Breast epithelium (tissue), 4 donors: Measurements from ENCODE around the gene DDIT4. TPM values are rescaled to one million over a fixed set of nuclear protein-coding genes. Genes with fewer than 3 reads are reported as not detected.
A peak's percentile ranks its signal among the peaks of the same experiment; 100 is the strongest.

ENCODE experiments used
- DNase-seq, 2 donors: peaks; one replicate each; pipeline ENCODE4 v3.0.0-alpha.2; 2019; ENCODE audit warnings: low spot score in 2 of 2
- H3K27ac ChIP-seq, 2 donors: fragments of 200-600 bp; sonication (generic) in 1 of 2; one replicate each; pipeline ENCODE4 v1.5.1; 2016 to 2019; ENCODE audit warnings: mild to moderate bottlenecking in 1 of 2
- H3K27me3 ChIP-seq, 2 donors: fragments of 200-600 bp; sonication (generic) in 1 of 2; one replicate each; pipeline versions ENCODE4 v1.5.1 to v1.6.0; 2017 to 2019; ENCODE audit warnings: control low read depth in 1 of 2, mild to moderate bottlenecking in 1 of 2
- H3K36me3 ChIP-seq: fragments of 200-600 bp; one replicate; pipeline ENCODE4 v1.5.1; 2019
- H3K4me1 ChIP-seq, 2 donors: fragments of 200-600 bp; sonication (generic); one replicate each; pipeline ENCODE4 v1.5.1; 2016 to 2019; ENCODE audit warnings: control low read depth in 1 of 2
- H3K4me3 ChIP-seq, 3 donors: fragments of 200-600 bp; sonication (generic); 1 replicate in 2 of 3; 2 replicates in 1 of 3; pipeline ENCODE4 v1.5.1; 2016 to 2019; ENCODE audit warnings: mild to moderate bottlenecking in 3 of 3, moderate library complexity in 2 of 3
- H3K9me3 ChIP-seq, 2 donors: fragments of 200-600 bp; sonication (generic) in 1 of 2; one replicate each; pipeline ENCODE4 v1.5.1; 2016 to 2019; ENCODE audit warnings: control low read depth in 1 of 2
- CTCF ChIP-seq, 3 donors: fragments of 450-650 bp; IDR thresholded peaks; one replicate each; pipeline ENCODE4 v1.5.1; 2016 to 2017; ENCODE audit warnings: antibody characterized with exemption in 3 of 3, mild to moderate bottlenecking in 3 of 3, moderate library complexity in 3 of 3
- POLR2A ChIP-seq: fragments of 450-650 bp; IDR thresholded peaks from one replicate; pipeline ENCODE4 v1.6.1; 2016; ENCODE audit warnings: antibody characterized with exemption, mild to moderate bottlenecking, moderate library complexity
- POLR2AphosphoS5 ChIP-seq, 3 donors: sonication (generic); formaldehyde crosslinking; IDR thresholded peaks; one replicate each; pipeline ENCODE4 v1.6.1; 2017; ENCODE audit warnings: antibody characterized with exemption in 3 of 3
- intact Hi-C: fragments of 100-400 bp; cut with DNase I; formaldehyde crosslinking; loops from one replicate; pipeline ENCODE4 v1.15.1; 2023; ENCODE audit warnings: low total_unique reads
- total RNA-seq, 3 donors: library from RNA; depleted of rRNA; stranded (reverse); fragments of >200 nt; gene quantifications; one replicate each; pipeline ENCODE4 v1.1.0, GENCODE V29; 2016

Gene DDIT4
- total RNA-seq, 3 donors from 2014 or later, result 183 to 555 (median 341) TPM

GRCh38 chr10:72322280-72323058, 48.7 kb downstream of the DDIT4 start:
- no peaks in the 10 kb centered on the region for H3K27me3 ChIP-seq
- intact Hi-C loops, result no loop called here
- H3K9me3 ChIP-seq, result no peaks in the 10 kb centered on the region
- no peaks in the 10 kb centered on the region for H3K36me3 ChIP-seq
- TF ChIP-seq CTCF (IDR thresholded peaks at IDR 0.05) (no peak), POLR2AphosphoS5 (IDR thresholded peaks at IDR 0.05) (no peak), POLR2A (no peak)
- H3K27ac ChIP-seq, result peak overlapping the region; percentile 7 to 50
- no peak overlapping the region for H3K4me3 ChIP-seq
- no peak for DNase-seq
- peaks cover 6 to 20% of the 10 kb centered on the region in 2 donors for H3K4me1 ChIP-seq

- no peak overlapping the region for H3K4me3 ChIP-seq
- H3K27ac ChIP-seq, result peak overlapping the region; percentile 7 to 50
- intact Hi-C loops, result no loop called here
Measured at GRCh38 chr10:72323108-72323749, 49.5 kb downstream of the DDIT4 start.

GRCh38 chr10:72323771-72324191, 50.1 kb downstream of the DDIT4 start:
- DNase-seq, result no peak
- TF ChIP-seq CTCF (IDR thresholded peaks at IDR 0.05), result no peak
- no peak for TF ChIP-seq POLR2AphosphoS5 (IDR thresholded peaks at IDR 0.05)
- Histone ChIP-seq H3K27me3 (no peaks in the 10 kb centered on the region), H3K36me3 (no peaks in the 10 kb centered on the region), H3K27ac (no peak overlapping the region), H3K9me3 (no peaks in the 10 kb centered on the region), H3K4me1 (peaks cover 9 to 30% of the 10 kb centered on the region in 2 donors), H3K4me3 (no peak overlapping the region)
- intact Hi-C loops, result no loop called here

More at GRCh38 chr10:72323108-72323749, 49.5 kb downstream of the DDIT4 start:
- Histone ChIP-seq H3K9me3 (no peaks in the 10 kb centered on the region), H3K27me3 (no peaks in the 10 kb centered on the region), H3K4me1 (peaks cover 6 to 24% of the 10 kb centered on the region in 2 donors), H3K36me3 (no peaks in the 10 kb centered on the region)
- DNase-seq, result no peak
- TF ChIP-seq CTCF (IDR thresholded peaks at IDR 0.05), result no peak
- no peak for TF ChIP-seq POLR2A
- no peak for TF ChIP-seq POLR2AphosphoS5 (IDR thresholded peaks at IDR 0.05)

Other genes starting within 250 kb of the DDIT4 start
- gene SPOCK2, start 185.4 kb upstream of the DDIT4 start, total RNA-seq, result 1 to 10 TPM; 3.9 to 4.5 (median 4.1) TPM
- 100 to 1,000 TPM; 104 to 155 (median 112) TPM for gene ANAPC16, start 57.9 kb upstream of the DDIT4 start, total RNA-seq
- gene ASCC1, start 57.6 kb upstream of the DDIT4 start, total RNA-seq, result 10 to 100 TPM; 28.5 to 42.9 (median 29.6) TPM
- 10 to 100 TPM; 38.4 to 48.1 (median 38.7) TPM for gene DNAJB12, start 81.0 kb downstream of the DDIT4 start, total RNA-seq